Measurements from ENCODE around the gene TRPT1.

Gene TRPT1

GRCh38 chr11:64245797-64246620 lies 20.0 kb upstream of the TRPT1 start:
- in situ Hi-C loops (cut with MboI; ENCODE audit: low sequenced_read_pairs) = loop anchor here (25.0 kb wide), 1 partner anchor 91 kb away; the partner anchor contains the start of gene CCDC88B

- in situ Hi-C loops (cut with MboI; ENCODE audit: low sequenced_read_pairs) = loop anchor here (25.0 kb wide), 1 partner anchor 92 kb away; the partner anchor contains the start of gene CCDC88B
These were observed 19.4 kb upstream of the TRPT1 start for GRCh38 chr11:64245401-64245796.

- in situ Hi-C loops (cut with MboI; ENCODE audit: low sequenced_read_pairs) = loop anchor here (25.0 kb wide), 1 partner anchor 92 kb away; the partner anchor contains the start of gene CCDC88B
These were observed 19.0 kb upstream of the TRPT1 start for GRCh38 chr11:64244966-64245365.

DNA sequence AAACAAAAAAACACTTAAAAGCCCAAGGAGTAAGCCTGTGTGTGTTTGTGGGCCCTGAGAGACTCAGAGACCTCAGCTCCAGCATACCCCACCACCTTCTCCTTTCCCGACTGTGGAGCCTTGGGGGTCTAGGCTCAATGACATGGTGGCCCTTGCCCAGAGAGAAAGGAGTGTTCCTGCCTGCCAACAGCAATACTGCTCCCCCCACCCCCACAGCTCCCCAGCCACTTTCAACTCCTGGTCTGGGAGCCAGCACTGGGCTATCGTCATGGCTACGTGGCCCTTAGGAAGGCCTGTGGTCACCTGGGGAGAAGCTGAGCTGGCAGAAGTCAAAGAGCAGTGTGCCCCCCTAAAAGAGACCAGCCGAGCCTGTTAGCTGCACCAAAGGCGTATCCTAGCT lies 18.1 kb upstream of the TRPT1 start:
- in situ Hi-C loops (cut with MboI; ENCODE audit: low sequenced_read_pairs) = loop anchor here (25.0 kb wide), 1 partner anchor 93 kb away; the partner anchor contains the start of gene CCDC88B

GRCh38 chr11:64243236-64243854 lies 17.4 kb upstream of the TRPT1 start:
- in situ Hi-C loops (cut with MboI; ENCODE audit: low sequenced_read_pairs) = loop anchor here (25.0 kb wide), 1 partner anchor 94 kb away; the partner anchor contains the start of gene CCDC88B

GRCh38 chr11:64241491-64242374 lies 15.7 kb upstream of the TRPT1 start:
- in situ Hi-C loops (cut with MboI; ENCODE audit: low sequenced_read_pairs) = loop anchor here (25.0 kb wide), 1 partner anchor 96 kb away; the partner anchor contains the start of gene CCDC88B

GRCh38 chr11:64241241-64241490 lies 15.2 kb upstream of the TRPT1 start:
- in situ Hi-C loops (cut with MboI; ENCODE audit: low sequenced_read_pairs) = loop anchor here (25.0 kb wide), 1 partner anchor 96 kb away; the partner anchor contains the start of gene CCDC88B

DNA sequence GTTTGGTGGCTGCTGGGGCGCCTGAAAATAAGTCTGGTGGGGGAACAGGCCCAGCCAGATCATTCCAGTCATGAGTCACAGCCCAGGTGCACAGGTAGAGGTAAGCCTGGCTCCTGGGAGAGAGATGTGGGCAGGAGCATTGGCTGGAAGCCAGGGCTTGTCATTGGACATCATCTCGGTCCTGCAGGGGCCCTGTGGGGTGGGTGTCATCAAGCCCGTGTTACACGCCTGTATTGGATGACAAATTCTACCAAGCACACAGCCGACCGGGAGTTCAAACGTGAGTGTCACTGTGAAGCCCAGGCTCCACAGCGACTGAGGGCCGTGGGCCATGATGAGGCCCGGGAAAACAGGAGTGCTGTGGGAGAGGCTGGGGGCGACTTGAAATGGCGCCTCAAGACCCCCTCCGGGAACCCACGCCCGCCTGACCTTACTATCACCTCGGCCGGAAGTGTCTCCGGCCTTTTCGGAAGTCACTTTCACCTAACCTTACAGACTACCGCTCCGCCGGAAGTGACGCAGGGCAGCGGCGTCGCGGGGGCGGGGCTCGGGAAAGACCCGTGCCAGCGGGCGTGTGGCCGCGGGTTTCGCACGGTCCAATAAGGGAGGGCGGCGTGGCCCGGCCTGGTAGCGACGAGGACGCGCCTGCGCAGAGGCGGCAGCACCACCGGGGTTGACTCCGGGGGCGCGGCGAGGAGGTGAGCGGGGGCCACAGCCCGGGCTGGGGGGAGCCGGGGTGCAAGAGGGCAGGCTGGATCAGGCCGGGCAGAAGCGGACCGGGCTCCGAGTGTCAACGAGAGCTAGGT lies 14.7 kb upstream of the TRPT1 start, which contains the start of gene FKBP2:
Gene FKBP2, plus strand, starts transcription at position 661 of the 806 bp plus-strand sequence. CDS start 1,293 bp downstream, outside the sequence.
- in situ Hi-C loops (cut with MboI; ENCODE audit: low sequenced_read_pairs) = loop anchor here (25.0 kb wide), 1 partner anchor 97 kb away; the partner anchor contains the start of gene CCDC88B

DNA sequence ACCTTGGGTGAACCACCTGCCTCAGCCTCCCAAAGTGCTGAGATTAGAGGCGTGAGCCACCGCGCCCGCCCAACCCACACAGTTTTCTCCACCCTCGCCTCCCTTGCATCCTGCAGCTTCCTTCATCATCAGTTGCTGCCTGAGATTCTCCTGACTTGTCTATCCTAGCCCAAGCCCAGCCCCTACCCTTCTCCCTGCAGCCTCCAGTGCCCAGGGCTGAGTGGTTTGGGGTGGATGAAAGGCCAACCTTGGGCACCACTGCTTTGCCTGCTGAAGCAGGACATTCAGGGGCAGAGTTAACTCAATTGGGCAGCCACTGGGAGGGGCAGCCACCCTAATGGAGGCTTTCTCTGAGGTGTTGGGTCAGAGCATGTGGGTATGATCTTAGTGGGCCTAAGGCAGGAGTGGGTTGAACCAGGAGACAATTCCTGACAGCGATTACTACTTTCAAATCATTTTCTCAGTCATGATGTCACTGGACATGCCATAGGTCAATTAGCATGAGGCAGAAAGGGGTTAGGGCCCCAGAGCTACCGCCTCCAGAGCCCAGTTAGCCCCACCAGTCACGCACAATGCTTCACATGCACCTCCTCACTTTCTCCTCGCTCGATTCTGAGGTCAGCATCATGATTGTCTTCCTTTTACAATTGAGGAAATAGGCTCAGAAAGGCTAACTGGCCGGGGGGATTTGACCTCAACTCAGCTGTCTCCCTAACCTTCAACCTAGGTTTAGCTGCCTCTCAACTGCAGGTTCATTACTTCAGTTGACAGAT lies 13.9 kb upstream of the TRPT1 start:
- in situ Hi-C loops (cut with MboI; ENCODE audit: low sequenced_read_pairs) = loop anchor here (25.0 kb wide), 1 partner anchor 97 kb away; the partner anchor contains the start of gene CCDC88B

DNA sequence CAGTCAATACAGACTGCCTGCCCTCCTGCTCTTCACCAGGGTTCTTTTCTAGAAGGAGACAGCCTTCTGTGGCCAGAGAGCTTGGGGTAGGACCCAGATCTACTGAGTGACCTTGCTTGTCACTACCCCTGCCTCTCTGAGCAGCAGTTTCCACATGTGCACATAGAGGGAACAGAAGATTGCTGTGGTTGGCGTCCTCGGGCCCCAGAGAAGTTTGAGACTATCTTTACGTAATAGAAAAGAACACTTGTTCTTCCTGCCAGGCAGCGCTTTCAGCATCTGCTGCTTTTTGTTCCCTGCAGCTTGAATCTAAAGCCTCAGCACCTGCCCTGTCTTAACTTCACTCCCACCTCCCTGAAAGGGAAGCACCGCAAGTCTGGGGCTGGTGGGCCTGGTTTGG lies 13.0 kb upstream of the TRPT1 start:
- in situ Hi-C loops (cut with MboI; ENCODE audit: low sequenced_read_pairs) = loop anchor here (25.0 kb wide), 1 partner anchor 98 kb away; the partner anchor contains the start of gene CCDC88B

GRCh38 chr11:64238076-64238475 lies 12.1 kb upstream of the TRPT1 start:
- in situ Hi-C loops (cut with MboI; ENCODE audit: low sequenced_read_pairs) = loop anchor here (25.0 kb wide), 1 partner anchor 99 kb away; the partner anchor contains the start of gene CCDC88B

GRCh38 chr11:64237484-64237951 lies 11.5 kb upstream of the TRPT1 start:
- in situ Hi-C loops (cut with MboI; ENCODE audit: low sequenced_read_pairs) = loop anchor here (25.0 kb wide), 1 partner anchor 100 kb away; the partner anchor contains the start of gene CCDC88B

DNA sequence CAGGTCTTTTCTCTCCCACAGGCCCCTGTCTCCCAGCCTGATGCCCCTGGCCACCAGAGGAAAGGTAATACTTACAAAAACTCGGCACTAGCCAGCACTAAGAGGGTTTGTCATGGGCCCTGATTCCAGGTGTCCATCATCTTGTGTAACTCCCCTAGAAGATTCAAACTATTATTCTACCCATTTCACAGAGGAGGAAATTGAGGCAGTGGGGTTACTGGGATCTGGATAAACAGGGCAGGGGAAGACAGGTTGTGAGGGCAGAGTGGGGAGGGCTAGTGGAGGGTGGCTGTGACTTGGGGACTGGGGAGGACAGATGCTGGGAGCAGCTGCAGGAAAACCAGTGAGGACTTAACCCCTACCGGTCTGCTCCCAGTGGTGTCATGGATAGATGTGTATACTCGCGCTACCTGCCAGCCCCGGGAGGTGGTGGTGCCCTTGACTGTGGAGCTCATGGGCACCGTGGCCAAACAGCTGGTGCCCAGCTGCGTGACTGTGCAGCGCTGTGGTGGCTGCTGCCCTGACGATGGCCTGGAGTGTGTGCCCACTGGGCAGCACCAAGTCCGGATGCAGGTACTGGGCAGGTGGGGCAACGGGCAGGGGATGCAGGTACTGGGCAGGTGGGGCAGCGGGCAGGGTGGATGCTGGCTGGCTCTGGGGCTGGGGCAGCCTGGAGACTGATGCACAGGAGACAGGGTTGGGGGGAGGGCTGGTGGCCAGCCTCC lies 9.6 kb upstream of the TRPT1 start:
- in situ Hi-C loops (cut with MboI; ENCODE audit: low sequenced_read_pairs) = loop anchor here (25.0 kb wide), 1 partner anchor 102 kb away; the partner anchor contains the start of gene CCDC88B

- in situ Hi-C loops (cut with MboI; ENCODE audit: low sequenced_read_pairs) = loop anchor here (25.0 kb wide), 1 partner anchor 102 kb away; the partner anchor contains the start of gene CCDC88B
These were observed 8.8 kb upstream of the TRPT1 start for GRCh38 chr11:64234647-64235379.

DNA sequence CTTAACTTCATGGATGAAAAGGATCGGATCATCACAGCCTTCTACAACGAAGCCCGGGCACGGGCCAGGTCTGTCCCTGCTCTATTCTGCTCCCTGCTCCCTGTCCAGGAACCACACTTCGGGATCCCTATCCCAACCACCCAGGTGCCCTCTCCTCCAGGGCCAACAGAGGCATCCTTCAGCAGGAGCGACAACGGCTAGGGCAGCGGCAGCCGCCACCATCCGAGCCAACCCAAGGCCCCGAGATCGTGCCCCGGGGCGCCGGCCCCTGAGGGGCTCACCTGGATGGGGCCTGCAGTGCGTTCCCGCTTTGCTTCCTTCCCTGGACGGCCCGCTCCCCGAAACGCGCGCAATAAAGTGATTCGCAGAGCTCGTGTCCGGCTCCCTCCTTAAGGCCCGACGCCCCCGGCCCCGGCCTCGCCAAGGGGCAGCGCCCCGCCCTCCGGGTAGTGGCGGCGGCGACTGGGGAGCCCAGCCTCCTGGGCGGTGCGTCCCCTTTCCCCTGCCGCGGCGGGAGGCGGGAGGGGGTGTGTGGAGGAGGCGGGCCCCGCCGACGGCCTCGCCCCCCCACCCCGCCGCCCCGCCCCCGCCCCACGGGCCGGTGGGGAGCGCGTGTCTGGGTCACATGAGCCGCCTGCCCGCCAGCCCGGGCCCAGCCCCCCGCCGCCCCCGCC lies 8.1 kb upstream of the TRPT1 start, which contains the start of gene VEGFB:
Gene VEGFB, plus strand, starts transcription at position 672 of the 674 bp plus-strand sequence. CDS start 250 bp downstream, outside the sequence.
- in situ Hi-C loops (cut with MboI; ENCODE audit: low sequenced_read_pairs) = loop anchor here (25.0 kb wide), 1 partner anchor 103 kb away; the partner anchor contains the start of gene CCDC88B

GRCh38 chr11:64232967-64233315 lies 7.0 kb upstream of the TRPT1 start:
- in situ Hi-C loops (cut with MboI; ENCODE audit: low sequenced_read_pairs) = loop anchor here (25.0 kb wide), 1 partner anchor 104 kb away; the partner anchor contains the start of gene CCDC88B

Measured in HL-60/S4 treated with phorbol 12-myristate 13-acetate at 8.2 ng/mL for 4 days and 3 days (cell line).